GM18517 (cell line): ENCODE measurements around the gene ALPI.
"Not testable (repeated sequence)": the region's sequence is repeated elsewhere in the genome, so short reads cannot be mapped to it uniquely, and the experiment has no call there.

Source experiments
- ATAC-seq: cut with Tn5 transposase; IDR thresholded peaks from one replicate; pipeline ENCODE4 v1.9.1; 2021; ENCODE audit warnings: mild to moderate bottlenecking, moderate library complexity; ENCODE audit not compliant: unreplicated experiment

The ALPI gene

GRCh38 chr2:232455426-232456255 lies at the start of gene ALPI:
Gene ALPI, plus strand, starts transcription at chr2:232456153. Its CDS starts 47 bp downstream, at chr2:232456200.
- ATAC-seq, result no peak

DNA sequence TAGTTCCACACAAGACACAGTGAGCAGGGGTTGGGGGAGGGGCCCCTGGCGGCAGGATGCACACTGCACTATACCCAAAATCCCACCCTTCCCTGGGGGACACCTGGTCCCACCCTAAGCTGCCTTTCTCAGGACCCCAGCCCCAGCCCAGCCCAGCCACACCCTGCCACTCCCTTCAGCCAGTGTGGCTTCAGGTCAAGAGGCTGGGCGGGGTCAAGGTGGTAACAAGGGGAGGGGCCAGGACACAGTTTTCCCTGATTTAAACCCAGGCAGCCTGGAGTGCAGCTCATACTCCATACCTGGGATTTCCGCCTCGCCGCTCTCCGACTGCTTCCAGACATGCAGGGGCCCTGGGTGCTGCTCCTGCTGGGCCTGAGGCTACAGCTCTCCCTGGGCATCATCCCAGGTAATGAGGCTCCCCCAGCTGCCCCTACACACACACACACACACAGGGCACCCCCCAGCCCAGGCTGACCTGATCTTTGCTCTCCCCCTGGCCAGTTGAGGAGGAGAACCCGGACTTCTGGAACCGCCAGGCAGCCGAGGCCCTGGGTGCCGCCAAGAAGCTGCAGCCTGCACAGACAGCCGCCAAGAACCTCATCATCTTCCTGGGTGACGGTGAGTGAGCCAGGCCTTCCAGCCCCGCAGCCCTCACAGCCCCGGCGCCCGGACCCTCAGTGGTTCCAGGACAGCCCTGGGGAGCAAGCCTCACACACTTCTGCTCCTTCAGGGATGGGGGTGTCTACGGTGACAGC lies 49.2 kb upstream of the ALPI start, which contains the start of gene ALPG:
TSS of gene ALPG (plus strand) at position 289 of the 755 bp plus-strand sequence. CDS start at position 340, 51 bp downstream.
- no peak for ATAC-seq

DNA sequence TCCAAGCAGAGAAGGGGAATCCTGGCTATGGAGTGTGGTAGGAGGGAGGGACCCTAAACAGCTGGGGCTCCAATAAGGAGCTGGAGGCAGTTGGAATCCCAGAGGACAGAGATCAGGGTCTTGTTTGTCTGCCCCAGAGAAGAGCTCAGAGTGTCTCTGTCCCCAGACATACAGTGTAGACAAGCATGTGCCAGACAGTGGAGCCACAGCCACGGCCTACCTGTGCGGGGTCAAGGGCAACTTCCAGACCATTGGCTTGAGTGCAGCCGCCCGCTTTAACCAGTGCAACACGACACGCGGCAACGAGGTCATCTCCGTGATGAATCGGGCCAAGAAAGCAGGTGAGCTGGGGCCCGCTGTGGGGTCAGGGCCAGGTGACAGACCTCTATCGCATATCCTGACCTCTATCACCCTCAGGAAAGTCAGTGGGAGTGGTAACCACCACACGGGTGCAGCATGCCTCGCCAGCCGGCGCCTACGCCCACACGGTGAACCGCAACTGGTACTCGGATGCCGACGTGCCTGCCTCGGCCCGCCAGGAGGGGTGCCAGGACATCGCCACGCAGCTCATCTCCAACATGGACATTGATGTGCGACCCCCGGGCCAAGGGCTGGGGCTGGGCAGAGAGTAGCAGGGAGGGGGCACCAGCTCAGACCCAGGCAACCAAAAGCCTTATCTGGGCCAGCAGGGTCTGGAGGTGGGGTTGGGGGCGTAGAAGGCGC lies 48.4 kb upstream of the ALPI start:
- ATAC-seq, result not testable (repeated sequence)

- not testable (repeated sequence) for ATAC-seq
Measured at GRCh38 chr2:232408269-232408668, 47.7 kb upstream of the ALPI start.

DNA sequence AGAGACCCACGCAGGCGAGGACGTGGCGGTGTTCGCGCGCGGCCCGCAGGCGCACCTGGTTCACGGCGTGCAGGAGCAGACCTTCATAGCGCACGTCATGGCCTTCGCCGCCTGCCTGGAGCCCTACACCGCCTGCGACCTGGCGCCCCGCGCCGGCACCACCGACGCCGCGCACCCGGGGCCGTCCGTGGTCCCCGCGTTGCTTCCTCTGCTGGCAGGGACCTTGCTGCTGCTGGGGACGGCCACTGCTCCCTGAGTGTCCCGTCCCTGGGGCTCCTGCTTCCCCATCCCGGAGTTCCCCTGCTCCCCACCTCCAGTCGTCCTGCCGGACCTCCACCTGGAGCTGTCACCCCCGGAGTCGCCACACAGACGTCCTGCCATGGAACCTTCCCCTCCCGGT lies 46.3 kb upstream of the ALPI start:
- not testable (repeated sequence) for ATAC-seq

DNA sequence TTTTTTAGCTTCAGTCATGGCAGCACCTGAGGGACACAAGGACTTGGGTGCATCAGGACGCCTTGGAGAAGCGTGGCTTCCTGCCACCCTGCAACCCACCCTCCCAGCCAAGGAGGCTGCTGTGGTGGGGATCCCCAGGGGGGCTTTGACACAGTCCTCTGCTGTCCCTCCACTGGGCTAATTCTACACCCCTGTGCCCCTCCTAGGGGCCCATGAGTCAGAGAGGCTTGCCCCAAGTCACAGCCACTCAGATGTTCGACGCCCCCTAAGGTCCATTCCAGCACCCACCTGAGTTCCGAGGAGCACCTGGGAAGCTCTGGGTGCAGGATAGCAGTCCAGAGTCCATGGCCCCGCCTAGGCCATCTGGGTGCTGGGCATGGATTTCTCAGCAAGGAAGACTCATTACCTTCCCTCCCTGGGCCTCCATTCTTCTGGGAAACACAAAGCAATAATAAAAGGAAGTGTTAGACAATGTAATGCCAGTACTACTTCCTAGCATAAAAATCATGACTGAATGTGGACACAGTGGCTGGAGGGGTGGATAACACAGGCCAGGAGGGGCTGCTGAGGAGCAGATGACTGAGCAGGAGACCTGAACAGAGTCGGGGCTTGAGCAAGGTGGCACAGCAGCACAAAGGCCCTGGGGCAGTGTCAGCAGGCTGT lies 45.6 kb upstream of the ALPI start:
- no peak for ATAC-seq

- ATAC-seq, result no peak
Measured at GRCh38 chr2:232411901-232412629, 43.9 kb upstream of the ALPI start.

GRCh38 chr2:232412986-232413385 lies 43.0 kb upstream of the ALPI start:
- ATAC-seq, result no peak

GRCh38 chr2:232415138-232415690 lies 40.7 kb upstream of the ALPI start:
- ATAC-seq, result no peak

DNA sequence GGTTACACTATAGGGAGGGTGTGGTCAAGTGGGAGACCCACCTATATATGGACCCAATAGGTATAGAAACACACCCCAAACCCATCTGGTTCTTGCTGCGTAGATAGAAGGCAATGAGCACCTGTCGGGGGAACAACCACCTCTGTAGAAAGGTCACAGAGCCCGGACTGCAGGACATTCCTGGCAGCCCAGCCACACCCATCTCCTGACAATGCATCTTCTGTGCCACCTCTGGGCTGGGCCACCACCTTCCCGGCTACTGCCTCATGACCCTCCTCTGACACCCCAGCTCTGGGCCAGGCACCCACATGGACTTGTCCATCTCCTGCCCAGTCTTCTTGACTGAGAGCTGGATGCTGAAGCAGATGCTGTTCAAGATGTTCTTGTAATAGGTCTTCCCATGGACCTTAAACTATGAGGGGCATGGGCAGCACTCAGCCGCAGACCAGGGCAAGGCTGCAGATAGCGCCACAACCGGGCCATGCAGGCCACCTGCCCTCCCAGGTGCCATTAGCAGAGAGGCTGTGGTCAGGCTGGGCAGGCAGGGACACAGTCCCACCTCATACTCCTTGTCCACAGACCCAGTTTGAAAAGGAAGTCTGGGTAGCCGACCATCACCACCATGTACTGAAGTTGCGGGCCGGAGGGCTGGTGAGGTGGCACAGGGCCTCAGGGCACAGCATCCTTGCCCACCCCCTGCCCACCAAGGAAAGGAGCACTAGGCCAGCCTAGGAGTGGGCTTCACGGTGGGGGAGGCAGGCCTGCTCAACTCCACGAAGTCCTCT lies 40.0 kb upstream of the ALPI start:
- ATAC-seq, result no peak

DNA sequence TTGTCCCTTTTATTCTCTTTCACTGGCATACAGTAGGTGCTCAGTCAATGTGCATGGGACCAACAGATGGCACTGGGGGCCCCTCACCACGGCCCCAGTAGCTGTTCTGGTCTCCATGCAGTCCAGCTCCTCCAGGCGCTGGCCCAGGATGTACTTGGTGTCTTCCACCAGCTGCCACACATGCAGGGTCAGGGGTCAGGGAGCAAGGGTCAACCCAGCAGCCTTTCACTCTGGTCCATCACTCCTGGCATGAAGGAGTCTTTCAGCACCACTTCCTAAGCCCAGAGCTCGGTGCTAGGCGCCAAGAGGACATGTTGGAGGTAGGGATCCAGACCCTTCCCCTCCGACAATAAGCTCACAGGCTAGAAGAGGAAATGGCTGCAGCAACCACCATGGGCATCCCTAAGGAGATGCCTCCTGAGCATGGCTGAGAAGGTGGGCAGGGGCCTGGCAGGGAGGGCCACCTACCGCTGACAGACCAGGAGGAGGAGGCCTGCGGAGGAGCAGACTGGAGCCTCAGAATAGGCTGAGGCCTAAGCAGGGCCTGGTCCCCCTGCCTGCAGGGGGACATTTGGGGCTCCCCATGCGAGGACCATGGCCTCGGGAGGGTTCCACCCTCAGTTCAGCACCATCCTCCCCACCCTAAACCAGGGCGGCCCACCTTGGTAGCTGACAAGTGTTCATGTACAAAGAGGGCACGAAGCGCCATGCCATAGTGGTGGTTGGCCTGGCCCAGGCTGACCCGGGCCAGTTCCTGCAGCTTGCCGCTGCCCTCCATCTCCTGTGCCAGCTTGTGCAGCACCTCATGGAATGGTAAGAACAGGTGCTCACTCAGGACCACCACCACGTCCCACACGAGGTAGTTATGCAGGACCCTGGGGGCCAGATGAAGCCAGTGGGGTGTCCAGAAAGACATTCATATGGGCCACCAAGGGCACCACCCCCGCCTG lies 39.2 kb upstream of the ALPI start:
- ATAC-seq, result no peak

- ATAC-seq, result no peak
Measured at GRCh38 chr2:232417489-232417888, 38.5 kb upstream of the ALPI start.

- ATAC-seq, result no peak
Measured at GRCh38 chr2:232418056-232418455, 37.9 kb upstream of the ALPI start.

- no peak for ATAC-seq
Measured at GRCh38 chr2:232418466-232419244, 37.3 kb upstream of the ALPI start.

- no peak for ATAC-seq
Measured at GRCh38 chr2:232419245-232420072, 36.5 kb upstream of the ALPI start.

DNA sequence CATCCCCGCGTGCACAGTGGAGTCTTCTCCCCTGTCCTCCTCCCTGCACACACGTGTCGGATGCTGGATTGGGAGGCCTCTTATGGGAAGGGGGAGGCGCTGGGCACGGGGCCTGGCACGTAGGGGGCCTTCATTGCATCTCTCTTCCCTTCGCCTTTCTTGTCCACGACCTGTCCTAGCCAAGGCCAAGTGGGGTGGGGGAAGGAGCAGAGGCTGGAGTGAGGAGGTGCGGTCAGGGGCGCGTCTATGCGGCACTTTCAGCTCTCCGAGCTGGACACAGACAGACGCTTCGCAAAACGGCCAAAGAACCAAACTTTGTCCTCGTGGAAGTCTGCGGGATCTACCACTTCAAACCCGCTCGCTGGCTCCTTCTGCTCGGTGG lies 35.9 kb upstream of the ALPI start:
- ATAC-seq, result no peak
